ENCODE data around the gene NAB1. TPM values are rescaled to one million over a fixed set of nuclear protein-coding genes. Genes with fewer than 3 reads are reported as not detected.
A peak's percentile ranks its signal among the peaks of the same experiment; 100 is the strongest.

Gene NAB1
- total RNA-seq, 1 experiment from 2014 or later, result 36.9 TPM

DNA sequence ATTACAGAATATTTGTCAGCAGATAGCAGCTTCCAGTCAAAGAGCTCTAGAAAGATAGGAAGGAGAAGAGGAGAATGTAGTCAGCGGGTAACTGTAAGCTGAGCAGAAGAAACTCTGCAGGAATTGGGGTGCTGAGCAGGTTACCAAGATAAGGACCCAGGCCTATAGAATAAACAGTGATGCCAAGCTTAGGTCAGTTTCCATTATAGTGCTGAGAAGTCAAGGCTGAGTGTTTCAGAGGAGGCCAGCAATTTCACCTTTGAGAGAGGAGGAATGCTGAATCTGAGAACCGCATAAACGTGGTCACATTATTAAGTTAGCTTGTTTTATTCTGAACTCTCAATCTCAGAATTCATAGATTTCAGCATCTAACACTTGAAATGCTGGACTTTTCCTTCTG, 13.9 kb downstream of the NAB1 start:
- H3K4me3 Mint-ChIP-seq, result no peak overlapping the region
- WGBS (ENCODE audit: extremely low coverage, insufficient read length, low lambda C conversion rate), result no CpG with 5 or more reads among the region's 3 CpGs

More for the DNA sequence above, 13.9 kb downstream of the NAB1 start:
- Histone ChIP-seq H3K79me2 (ENCODE audit: insufficient read depth, low read length) (peaks cover 4% of the 10 kb centered on the region; the same call in 1 of the 2 replicates), H3K14ac (ENCODE audit: insufficient read depth, low read length) (no peak overlapping the region), H4K8ac (replicated peaks; ENCODE audit: insufficient read length, low read depth, low read length) (no peak overlapping the region), H2BK120ac (ENCODE audit: low read depth, low read length, poor library complexity, severe bottlenecking) (peak overlapping the region; percentile 23), H3K9ac (ENCODE audit: extremely low read depth, insufficient read length, low read length) (no peak overlapping the region), H2BK20ac (ENCODE audit: low read depth, low read length, poor library complexity, severe bottlenecking) (no peak overlapping the region), H3K27ac (ENCODE audit: insufficient read length, low read depth, low read length) (no peak overlapping the region), H2AFZ (ENCODE audit: low read length) (no peak overlapping the region), H3K4me1 (ENCODE audit: insufficient read depth, low read length) (no peaks in the 10 kb centered on the region; the same call in 1 of the 2 replicates), H3K18ac (ENCODE audit: insufficient read length, low read depth, low read length) (no peak overlapping the region), H4K20me1 (ENCODE audit: control insufficient read depth, insufficient read depth, insufficient read length) (no peaks in the 10 kb centered on the region), H3K23me2 (ENCODE audit: insufficient read length, low read depth, low read length, poor library complexity, severe bottlenecking) (no peaks in the 10 kb centered on the region), H3T11ph (ENCODE audit: low read length) (no peak overlapping the region), H3K56ac (ENCODE audit: insufficient read length, low read depth, low read length) (no peak overlapping the region), H3K4me2 (ENCODE audit: insufficient read depth, insufficient read length, low read length) (no peak overlapping the region), H3K23ac (ENCODE audit: insufficient read length, low read depth, low read length) (no peak overlapping the region), H3K4ac (ENCODE audit: low read depth, low read length) (no peak overlapping the region), H2AK5ac (ENCODE audit: insufficient read length, low read length) (no peak overlapping the region), H2BK12ac (ENCODE audit: insufficient read length, low read depth, low read length) (no peak overlapping the region), H4K5ac (ENCODE audit: insufficient read length, low read depth, low read length) (no peak overlapping the region), H2BK15ac (ENCODE audit: low read depth, low read length) (no peak overlapping the region), H2BK5ac (ENCODE audit: insufficient read length, low read length) (no peak overlapping the region), H3K9me3 (ENCODE audit: control insufficient read depth, low read depth, low read length) (no peaks in the 10 kb centered on the region), H3K79me1 (ENCODE audit: insufficient read depth, low read depth, low read length, poor library complexity, severe bottlenecking) (peaks cover 3% of the 10 kb centered on the region), H3K27me3 (ENCODE audit: insufficient read depth, low read length) (no peaks in the 10 kb centered on the region), H4K91ac (ENCODE audit: insufficient read length, low read depth, low read length) (no peak overlapping the region)
- H3K36me3 Mint-ChIP-seq (ENCODE audit: insufficient read depth in 1 of 3, low read depth in 3 of 3), result peaks cover 6 to 25% (median 23%) of the 10 kb centered on the region in 3 experiments
- peaks cover 6 to 7% of the 10 kb centered on the region in 2 experiments; a peak in 3 of 4 replicates for H3K4me1 Mint-ChIP-seq
- TF ChIP-seq, protein P1, sequence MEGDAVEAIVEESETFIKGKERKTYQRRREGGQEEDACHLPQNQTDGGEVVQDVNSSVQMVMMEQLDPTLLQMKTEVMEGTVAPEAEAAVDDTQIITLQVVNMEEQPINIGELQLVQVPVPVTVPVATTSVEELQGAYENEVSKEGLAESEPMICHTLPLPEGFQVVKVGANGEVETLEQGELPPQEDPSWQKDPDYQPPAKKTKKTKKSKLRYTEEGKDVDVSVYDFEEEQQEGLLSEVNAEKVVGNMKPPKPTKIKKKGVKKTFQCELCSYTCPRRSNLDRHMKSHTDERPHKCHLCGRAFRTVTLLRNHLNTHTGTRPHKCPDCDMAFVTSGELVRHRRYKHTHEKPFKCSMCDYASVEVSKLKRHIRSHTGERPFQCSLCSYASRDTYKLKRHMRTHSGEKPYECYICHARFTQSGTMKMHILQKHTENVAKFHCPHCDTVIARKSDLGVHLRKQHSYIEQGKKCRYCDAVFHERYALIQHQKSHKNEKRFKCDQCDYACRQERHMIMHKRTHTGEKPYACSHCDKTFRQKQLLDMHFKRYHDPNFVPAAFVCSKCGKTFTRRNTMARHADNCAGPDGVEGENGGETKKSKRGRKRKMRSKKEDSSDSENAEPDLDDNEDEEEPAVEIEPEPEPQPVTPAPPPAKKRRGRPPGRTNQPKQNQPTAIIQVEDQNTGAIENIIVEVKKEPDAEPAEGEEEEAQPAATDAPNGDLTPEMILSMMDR (conservative IDR thresholded peaks at IDR 0.05), result no peak
- H3K9me3 Mint-ChIP-seq, result peaks cover 3 to 8% of the 10 kb centered on the region in 2 experiments
- no peak overlapping the region for H3K27ac Mint-ChIP-seq
- H3K27me3 Mint-ChIP-seq (ENCODE audit: low read depth), result no peaks in the 10 kb centered on the region
- DNase-seq, result no peak
